B cell (primary cell): ENCODE measurements around the gene CSNK1E. TPM values are rescaled to one million over a fixed set of nuclear protein-coding genes. Genes with fewer than 3 reads are reported as not detected.

Source experiments
- ATAC-seq: fragments of 200-7000 bp; cut with Tn5 transposase; one replicate; pipeline ENCODE4 v1.10.0; 2021; ENCODE audit warnings: low read depth, mild to moderate bottlenecking, moderate number of reproducible peaks, moderate library complexity
- CTCF ChIA-PET: fragments of 350-600 bp; sonication (Branson Sonifier 250); formaldehyde crosslinking; loops from one replicate; lab custom pipeline; 2021; ENCODE audit warnings: antibody characterized with exemption, inconsistent platforms; lab: Charles Lee
- POLR2A ChIA-PET: fragments of 350-600 bp; sonication (Branson Sonifier 250); formaldehyde crosslinking; loops from one replicate; lab custom pipeline; 2021; ENCODE audit warnings: antibody characterized with exemption; lab: Charles Lee
- DNase-seq: peaks from one replicate; pipeline ENCODE4 v3.0.0; 2013
- H2AFZ ChIP-seq: 2 replicates; pipeline ENCODE4 v1.6.1; 2012; ENCODE audit warnings: mild to moderate bottlenecking, low read depth, low read length; ENCODE audit not compliant: insufficient read depth, poor library complexity, severe bottlenecking
- H3K27ac ChIP-seq, 2 donors: 1 replicate in 1 of 2; 2 replicates in 1 of 2; pipeline ENCODE4 v1.5.1; 2012 to 2013; ENCODE audit warnings: low read length in 2 of 2, mild to moderate bottlenecking in 2 of 2, moderate library complexity in 1 of 2
- H3K27me3 ChIP-seq, 4 experiments: fragments of 200-600 bp in 1 of 4; sonication (generic) in 1 of 4; replicated peaks in 1 of 4; 1 replicate in 2 of 4; 2 replicates in 2 of 4; pipeline versions ENCODE4 v1.6.1 to v1.7.0; 2013 to 2016; ENCODE audit warnings: low read length in 3 of 4, mild to moderate bottlenecking in 2 of 4, mixed read lengths in 1 of 4, moderate library complexity in 1 of 4; ENCODE audit not compliant: insufficient read depth in 4 of 4, control insufficient read depth in 3 of 4; ENCODE audit errors: control extremely low read depth in 1 of 4
- H3K36me3 ChIP-seq, 2 experiments: replicated peaks in 1 of 2; 1 replicate in 1 of 2; 2 replicates in 1 of 2; pipeline versions ENCODE4 v1.6.1 to v1.7.1; 2013; ENCODE audit warnings: low read length in 1 of 2; ENCODE audit not compliant: insufficient read depth in 2 of 2, control insufficient read depth in 1 of 2; ENCODE audit errors: control extremely low read depth in 1 of 2, extremely low read depth in 1 of 2
- H3K4me1 ChIP-seq, 2 donors: fragments of 200-600 bp in 1 of 2; sonication (generic) in 1 of 2; 1 replicate in 1 of 2; 2 replicates in 1 of 2; pipeline versions ENCODE4 v1.5.1 to v1.6.1; 2013 to 2017; ENCODE audit warnings: low read length in 2 of 2; ENCODE audit not compliant: control insufficient read depth in 2 of 2, insufficient read depth in 2 of 2
- H3K4me2 ChIP-seq: replicated peaks from 2 replicates; pipeline ENCODE3; 2012; ENCODE audit warnings: mild to moderate bottlenecking, low read depth, low read length; ENCODE audit not compliant: poor library complexity, severe bottlenecking
- H3K4me3 ChIP-seq, 5 experiments: fragments of 200-600 bp in 1 of 5; sonication (generic) in 1 of 5; 1 replicate in 3 of 5; 2 replicates in 2 of 5; pipeline versions ENCODE4 v1.5.1 to v1.7.0; 2011 to 2016; ENCODE audit warnings: low read length in 4 of 5, mild to moderate bottlenecking in 4 of 5, low read depth in 2 of 5, control low read depth in 1 of 5, moderate library complexity in 1 of 5; ENCODE audit not compliant: insufficient read depth in 1 of 5; ENCODE audit errors: control extremely low read depth in 1 of 5, extremely low read depth in 1 of 5
- H3K79me2 ChIP-seq: fragments of 200-600 bp; sonication (generic); one replicate; pipeline ENCODE4 v1.6.0; 2016; ENCODE audit warnings: low read length; ENCODE audit not compliant: control insufficient read depth, insufficient read depth
- H3K9ac ChIP-seq: fragments of 200-600 bp; sonication (generic); 2 replicates; pipeline ENCODE4 v1.6.1; 2017; ENCODE audit warnings: mild to moderate bottlenecking, low read length, moderate library complexity
- H3K9me3 ChIP-seq, 3 donors: one replicate each; pipeline versions ENCODE4 v1.6.1 to v1.7.1; 2013; ENCODE audit warnings: low read length in 2 of 3; ENCODE audit not compliant: control insufficient read depth in 2 of 3, insufficient read depth in 1 of 3; ENCODE audit errors: control extremely low read depth in 1 of 3
- H4K20me1 ChIP-seq: 2 replicates; pipeline ENCODE4 v1.6.0; 2012; ENCODE audit warnings: mild to moderate bottlenecking, low read length; ENCODE audit not compliant: insufficient read depth, control insufficient read depth, poor library complexity, severe bottlenecking
- H3K27ac Mint-ChIP-seq: one replicate; pipeline ENCODE4 v1.8.0; 2021; ENCODE audit warnings: mixed read lengths
- H3K27me3 Mint-ChIP-seq: one replicate; pipeline ENCODE4 v1.8.0; 2021; ENCODE audit warnings: mixed read lengths
- H3K4me1 Mint-ChIP-seq: one replicate; pipeline ENCODE4 v1.8.0; 2021; ENCODE audit warnings: mixed read lengths
- H3K4me3 Mint-ChIP-seq: one replicate; pipeline ENCODE4 v1.8.0; 2021; ENCODE audit warnings: mixed read lengths
- H3K9me3 Mint-ChIP-seq: one replicate; pipeline ENCODE4 v1.8.0; 2022; ENCODE audit warnings: mixed read lengths; ENCODE audit not compliant: insufficient read depth
- EZH2 ChIP-seq: IDR thresholded peaks from 2 replicates; pipeline ENCODE4 v1.6.1; 2012; ENCODE audit warnings: borderline replicate concordance, low read depth, mild to moderate bottlenecking, moderate library complexity, low read length; ENCODE audit not compliant: insufficient read depth, poor library complexity, severe bottlenecking
- WGBS: methylation state at CpG from one replicate; pipeline ENCODE4 v1.1.5; 2013; ENCODE audit warnings: missing lambda C conversion rate; ENCODE audit not compliant: insufficient coverage; 5-methylcytosine and 5-hydroxymethylcytosine counted together
- intact Hi-C: fragments of 100-400 bp; cut with micrococcal nuclease; formaldehyde crosslinking; loops from one replicate; pipeline ENCODE4 v1.10.0; 2022
- polyA plus RNA-seq: library from polyadenylated mRNA; depleted of rRNA; stranded (reverse); fragments of >200 nt; gene quantifications from 2 replicates; pipeline ENCODE4 v1.2.3, GENCODE V29; 2012
- total RNA-seq, 2 donors: library from RNA; stranded (reverse); fragments of 120-200 nt in 1 of 2; gene quantifications; 1 replicate in 1 of 2; 2 replicates in 1 of 2; pipeline versions ENCODE4 v1.2.3 to v1.2.4, GENCODE V29; 2013 to 2022
- TF ChIP-seq, protein P1 (sequence below): fragments of 200-600 bp; IDR thresholded peaks from one replicate; pipeline ENCODE4 v1.8.0; 2022; ENCODE audit warnings: antibody characterized with exemption, mild to moderate bottlenecking

Gene CSNK1E
- total and polyA plus RNA-seq, 2 donors (not counting 1 experiment from before 2014, with no cell fraction given): 113 to 133 TPM

DNA sequence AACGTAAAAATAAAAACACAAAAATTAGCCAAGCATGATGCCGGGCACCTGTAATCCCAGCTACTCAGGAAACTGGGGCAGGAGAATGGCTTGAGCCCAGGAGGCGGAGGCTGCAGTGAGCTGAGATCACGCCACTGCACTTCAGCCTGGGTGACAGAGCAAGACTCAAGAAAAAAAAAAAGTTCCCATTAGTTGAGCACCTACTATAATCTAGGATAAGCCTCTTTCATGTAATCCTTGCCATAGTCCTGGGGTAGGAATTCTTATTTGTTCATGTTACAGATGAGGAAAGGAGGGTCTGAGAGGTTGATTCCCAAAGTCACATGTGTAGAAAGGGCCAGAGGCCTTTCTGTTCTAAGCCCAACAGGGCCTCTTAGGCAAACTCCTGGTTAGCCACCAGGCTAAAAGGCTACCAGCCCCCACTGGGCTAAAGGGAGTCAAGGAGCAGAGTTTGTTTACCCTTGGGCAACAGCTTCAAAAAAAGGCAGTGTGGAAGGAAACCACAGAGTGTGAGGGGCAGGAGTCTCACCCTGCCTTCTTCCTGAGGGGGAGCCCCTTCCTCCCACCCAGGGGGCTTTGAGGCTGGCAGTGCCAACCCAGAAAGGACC, 21.6 kb upstream of the CSNK1E start:
- Histone ChIP-seq H3K9ac (no peak overlapping the region), H4K20me1 (no peaks in the 10 kb centered on the region), H3K79me2 (no peaks in the 10 kb centered on the region), H3K4me3 (no peak overlapping the region), H3K27ac (no peak overlapping the region), H2AFZ (no peak overlapping the region), H3K9me3 (no peaks in the 10 kb centered on the region), H3K36me3 (no peaks in the 10 kb centered on the region), H3K4me1 (peaks cover 5 to 13% of the 10 kb centered on the region in 2 donors), H3K4me2 (no peak overlapping the region), H3K27me3 (peaks cover 0 to 13% (median 4%) of the 10 kb centered on the region in 4 experiments)
- Mint-ChIP-seq H3K27me3 (peaks cover 7% of the 10 kb centered on the region), H3K4me3 (no peak overlapping the region), H3K9me3 (no peaks in the 10 kb centered on the region), H3K27ac (no peak overlapping the region), H3K4me1 (peaks cover 6% of the 10 kb centered on the region)
- no peak for ATAC-seq
- TF ChIP-seq, protein P1, sequence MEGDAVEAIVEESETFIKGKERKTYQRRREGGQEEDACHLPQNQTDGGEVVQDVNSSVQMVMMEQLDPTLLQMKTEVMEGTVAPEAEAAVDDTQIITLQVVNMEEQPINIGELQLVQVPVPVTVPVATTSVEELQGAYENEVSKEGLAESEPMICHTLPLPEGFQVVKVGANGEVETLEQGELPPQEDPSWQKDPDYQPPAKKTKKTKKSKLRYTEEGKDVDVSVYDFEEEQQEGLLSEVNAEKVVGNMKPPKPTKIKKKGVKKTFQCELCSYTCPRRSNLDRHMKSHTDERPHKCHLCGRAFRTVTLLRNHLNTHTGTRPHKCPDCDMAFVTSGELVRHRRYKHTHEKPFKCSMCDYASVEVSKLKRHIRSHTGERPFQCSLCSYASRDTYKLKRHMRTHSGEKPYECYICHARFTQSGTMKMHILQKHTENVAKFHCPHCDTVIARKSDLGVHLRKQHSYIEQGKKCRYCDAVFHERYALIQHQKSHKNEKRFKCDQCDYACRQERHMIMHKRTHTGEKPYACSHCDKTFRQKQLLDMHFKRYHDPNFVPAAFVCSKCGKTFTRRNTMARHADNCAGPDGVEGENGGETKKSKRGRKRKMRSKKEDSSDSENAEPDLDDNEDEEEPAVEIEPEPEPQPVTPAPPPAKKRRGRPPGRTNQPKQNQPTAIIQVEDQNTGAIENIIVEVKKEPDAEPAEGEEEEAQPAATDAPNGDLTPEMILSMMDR: no peak
- TF ChIP-seq EZH2: no peak
- intact Hi-C loops: no loop called here
- DNase-seq: no peak
- CTCF ChIA-PET: no interaction called here
- POLR2A ChIA-PET: no interaction called here
- WGBS: 95% methylated on average over 3 of the region's 4 CpGs

DNA sequence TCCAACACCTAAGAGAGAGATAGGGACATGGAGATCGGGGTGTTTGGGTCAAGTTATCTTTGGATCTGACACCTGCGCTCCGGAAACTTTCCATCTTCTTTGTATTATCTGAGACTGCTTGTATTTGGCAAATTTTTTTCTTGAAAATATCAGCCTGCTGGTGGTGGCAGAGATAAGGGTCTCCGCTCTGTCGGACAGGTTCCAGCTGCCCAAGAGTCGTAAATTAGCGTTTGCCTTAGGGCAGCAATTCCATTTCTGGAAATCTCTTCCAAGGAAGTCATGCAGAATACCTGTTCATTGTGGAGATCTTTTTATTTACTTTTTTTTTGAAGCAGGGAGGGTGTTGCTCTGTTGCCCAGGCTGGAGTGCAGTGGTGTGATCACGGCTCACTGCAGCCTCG, 19.5 kb upstream of the CSNK1E start:
- H3K4me1 ChIP-seq: peaks cover 5 to 13% of the 10 kb centered on the region in 2 donors
- peak overlapping the region; percentile 93 for H3K4me2 ChIP-seq
- H2AFZ ChIP-seq: peak overlapping the region; percentile 76
- ATAC-seq (no peak), DNase-seq (no peak)
- peaks cover 7% of the 10 kb centered on the region for H3K27me3 Mint-ChIP-seq
- peak overlapping the region; percentile 14 to 64 (median 39) for H3K4me3 ChIP-seq
- no peak for TF ChIP-seq EZH2
- TF ChIP-seq, protein P1: no peak
- peaks cover 6% of the 10 kb centered on the region for H3K4me1 Mint-ChIP-seq
- H3K27ac Mint-ChIP-seq: no peak overlapping the region
- no peaks in the 10 kb centered on the region for H4K20me1 ChIP-seq
- no peak overlapping the region for H3K27ac ChIP-seq
- H3K9me3 ChIP-seq: no peaks in the 10 kb centered on the region
- H3K36me3 ChIP-seq: no peaks in the 10 kb centered on the region
- no peaks in the 10 kb centered on the region for H3K79me2 ChIP-seq
- 69% methylated on average over 4 of the region's 9 CpGs for WGBS
- peaks cover 0 to 13% (median 4%) of the 10 kb centered on the region in 4 experiments for H3K27me3 ChIP-seq
- peak overlapping the region; percentile 70 for H3K9ac ChIP-seq
- H3K9me3 Mint-ChIP-seq: no peaks in the 10 kb centered on the region
- peak overlapping the region; percentile 74 for H3K4me3 Mint-ChIP-seq
- CTCF ChIA-PET: no interaction called here
- POLR2A ChIA-PET: no interaction called here
- intact Hi-C loops: no loop called here
